Thyroid gland (tissue), 4 donors: Measurements from ENCODE around the gene KDELR3. TPM values are rescaled to one million over a fixed set of nuclear protein-coding genes. Genes with fewer than 3 reads are reported as not detected.

ENCODE experiments used
- DNase-seq, 2 donors: peaks; one replicate each; pipeline ENCODE4 v3.0.0-alpha.2; 2019
- H3K27ac ChIP-seq, 3 donors: fragments of 200-600 bp; sonication (generic); 1 replicate in 2 of 3; 2 replicates in 1 of 3; pipeline ENCODE4 v1.5.1; 2016 to 2019; ENCODE audit warnings: mild to moderate bottlenecking in 1 of 3, moderate library complexity in 1 of 3
- H3K27me3 ChIP-seq: fragments of 200-600 bp; sonication (generic); one replicate; pipeline ENCODE4 v1.5.1; 2019
- H3K36me3 ChIP-seq, 2 donors: fragments of 200-600 bp; sonication (generic); one replicate each; pipeline ENCODE4 v1.5.1; 2016 to 2019
- H3K4me1 ChIP-seq, 2 donors: fragments of 200-600 bp; sonication (generic); one replicate each; pipeline ENCODE4 v1.5.1; 2017 to 2019
- H3K4me3 ChIP-seq, 3 donors: fragments of 200-600 bp; sonication (generic); replicated peaks in 1 of 3; 1 replicate in 2 of 3; 2 replicates in 1 of 3; pipeline ENCODE4 v1.5.1; 2016; ENCODE audit warnings: mild to moderate bottlenecking in 1 of 3
- H3K9me3 ChIP-seq: fragments of 200-600 bp; sonication (generic); one replicate; pipeline ENCODE4 v1.5.1; 2017
- CTCF ChIP-seq, 6 experiments: fragments of 200-600 bp in 3 of 6; fragments of 450-650 bp in 3 of 6; sonication (generic) in 3 of 6; IDR thresholded peaks; one replicate each; pipeline ENCODE4 v1.5.1; 2016 to 2019; ENCODE audit warnings: antibody characterized with exemption in 6 of 6, mild to moderate bottlenecking in 2 of 6, inconsistent platforms in 1 of 6, moderate library complexity in 1 of 6
- POLR2A ChIP-seq, 2 donors: fragments of 450-650 bp; IDR thresholded peaks; one replicate each; pipeline ENCODE4 v1.6.1; 2017; ENCODE audit warnings: antibody characterized with exemption in 2 of 2, mild to moderate bottlenecking in 2 of 2, moderate library complexity in 1 of 2
- WGBS, 2 donors: methylation state at CpG; one replicate each; pipeline ENCODE4 v1.1.5; 2017; 5-methylcytosine and 5-hydroxymethylcytosine counted together
- intact Hi-C: fragments of 100-400 bp; cut with DNase I; formaldehyde crosslinking; loops from one replicate; pipeline ENCODE4 v1.15.1; 2023
- total RNA-seq, 4 donors: library from RNA; depleted of rRNA; stranded (reverse); fragments of >200 nt; gene quantifications; one replicate each; pipeline ENCODE4 v1.2.3, GENCODE V29; 2016

The KDELR3 gene
- total RNA-seq, 4 donors from 2014 or later: 7.5 to 14.4 (median 11.8) TPM

- DNase-seq: no peak
- intact Hi-C loops: no loop called here
- Histone ChIP-seq H3K36me3 (no peaks in the 10 kb centered on the region), H3K4me3 (no peak overlapping the region), H3K4me1 (no peaks in the 10 kb centered on the region), H3K27me3 (no peaks in the 10 kb centered on the region), H3K9me3 (no peaks in the 10 kb centered on the region), H3K27ac (no peak overlapping the region)
- TF ChIP-seq POLR2A (IDR thresholded peaks at IDR 0.05) (no peak), CTCF (IDR thresholded peaks at IDR 0.05) (no peak)
- WGBS, 2 donors: 92 to 97% methylated on average over 5 of the region's 5 CpGs
Measured at GRCh38 chr22:38523479-38523878, 55.6 kb downstream of the KDELR3 start.

- Histone ChIP-seq H3K27me3 (no peaks in the 10 kb centered on the region), H3K9me3 (no peaks in the 10 kb centered on the region), H3K36me3 (no peaks in the 10 kb centered on the region), H3K4me1 (no peaks in the 10 kb centered on the region), H3K27ac (no peak overlapping the region), H3K4me3 (no peak overlapping the region)
- 83 to 85% methylated on average over 3 of the region's 3 CpGs for WGBS, 2 donors
- TF ChIP-seq POLR2A (IDR thresholded peaks at IDR 0.05) (no peak), CTCF (IDR thresholded peaks at IDR 0.05) (no peak)
- DNase-seq: no peak
- intact Hi-C loops: no loop called here
Measured at GRCh38 chr22:38524429-38524828, 56.5 kb downstream of the KDELR3 start.

- H3K27ac ChIP-seq: no peak overlapping the region
- intact Hi-C loops: no loop called here
- no peaks in the 10 kb centered on the region for H3K36me3 ChIP-seq
- TF ChIP-seq CTCF (IDR thresholded peaks at IDR 0.05) (no peak), POLR2A (IDR thresholded peaks at IDR 0.05) (no peak)
- no peak for DNase-seq
- no peaks in the 10 kb centered on the region for H3K9me3 ChIP-seq
- H3K4me1 ChIP-seq: no peaks in the 10 kb centered on the region
- WGBS, 2 donors: 93 to 98% methylated on average over 4 of the region's 4 CpGs
- H3K4me3 ChIP-seq: no peak overlapping the region
- H3K27me3 ChIP-seq: no peaks in the 10 kb centered on the region
Measured at GRCh38 chr22:38531251-38531938, 63.5 kb downstream of the KDELR3 start.

Other genes with a start within 250 kb of the KDELR3 start
- 10 to 100 TPM; 42.9 to 92.2 (median 74.5) TPM for gene TMEM184B, start 195.1 kb upstream of the KDELR3 start, total RNA-seq
- gene CSNK1E, start 150.7 kb upstream of the KDELR3 start, total RNA-seq: 10 to 100 TPM; 53.2 to 98.4 (median 69.5) TPM
- not detected for gene KCNJ4, start 12.9 kb upstream of the KDELR3 start, total RNA-seq
- 1,000 to 10,000 TPM in 1 of 4 donors, 100 to 1,000 TPM in 3; 594 to 1,014 (median 833) TPM for gene DDX17, start 38.2 kb downstream of the KDELR3 start, total RNA-seq
- gene DMC1, start 102.1 kb downstream of the KDELR3 start, total RNA-seq: 10 to 100 TPM in 1 of 4 donors, 1 to 10 TPM in 1, under 1 TPM in 1, not detected in 1; 0.78 to 25.9 (median 1.1) TPM
- gene FAM227A, start 188.3 kb downstream of the KDELR3 start, total RNA-seq: 10 to 100 TPM in 3 of 4 donors, 1 to 10 TPM in 1; 8.4 to 12.6 (median 10.4) TPM
- gene CBY1, start 188.5 kb downstream of the KDELR3 start, total RNA-seq: 10 to 100 TPM; 13.6 to 26.0 (median 23.0) TPM
- gene TOMM22, start 213.9 kb downstream of the KDELR3 start, total RNA-seq: 10 to 100 TPM; 39.4 to 61.3 (median 45.8) TPM
- 10 to 100 TPM; 46.7 to 76.6 (median 62.2) TPM for gene JOSD1, start 232.8 kb downstream of the KDELR3 start, total RNA-seq
- 100 to 1,000 TPM in 1 of 4 donors, 10 to 100 TPM in 3; 51.6 to 117 (median 69.6) TPM for gene GTPBP1, start 237.8 kb downstream of the KDELR3 start, total RNA-seq